NCI-H1930 (cell line): ENCODE results near the gene RRP1.
"Not testable (repeated sequence)": the region's sequence is repeated elsewhere in the genome, so short reads cannot be mapped to it uniquely, and the experiment has no call there.

ENCODE experiments used
- DNase-seq, 2 experiments: peaks; one replicate each; lab custom pipeline; 2025; lab: John Stamatoyannopoulos, UW

The RRP1 gene

GRCh38 chr21:43840259-43840658, 50.9 kb downstream of the RRP1 start:
- DNase-seq = no peak

GRCh38 chr21:43842742-43843141, 53.4 kb downstream of the RRP1 start:
- no peak for DNase-seq

DNA sequence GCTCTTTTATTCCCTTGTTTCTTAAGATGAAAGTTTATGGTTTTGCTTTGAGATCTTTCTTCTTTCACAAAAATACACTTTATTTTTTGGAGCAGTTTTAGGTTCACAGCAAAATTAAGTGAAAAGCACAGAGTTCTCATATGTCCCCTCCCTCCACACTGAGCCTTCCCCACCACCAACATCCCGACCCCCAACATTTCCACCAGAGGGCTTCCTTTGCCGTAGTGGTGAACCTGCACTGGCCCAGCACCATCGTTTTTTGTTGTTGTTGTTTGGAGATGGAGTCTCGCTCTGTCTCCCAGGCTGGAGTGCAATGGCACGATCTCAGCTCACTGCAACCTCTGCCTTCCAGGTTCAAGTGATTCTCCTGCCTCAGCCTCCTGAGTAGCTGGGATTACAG, 55.5 kb downstream of the RRP1 start:
- DNase-seq = not testable (repeated sequence)

GRCh38 chr21:43845386-43845785, 56.0 kb downstream of the RRP1 start:
- DNase-seq = no peak

DNA sequence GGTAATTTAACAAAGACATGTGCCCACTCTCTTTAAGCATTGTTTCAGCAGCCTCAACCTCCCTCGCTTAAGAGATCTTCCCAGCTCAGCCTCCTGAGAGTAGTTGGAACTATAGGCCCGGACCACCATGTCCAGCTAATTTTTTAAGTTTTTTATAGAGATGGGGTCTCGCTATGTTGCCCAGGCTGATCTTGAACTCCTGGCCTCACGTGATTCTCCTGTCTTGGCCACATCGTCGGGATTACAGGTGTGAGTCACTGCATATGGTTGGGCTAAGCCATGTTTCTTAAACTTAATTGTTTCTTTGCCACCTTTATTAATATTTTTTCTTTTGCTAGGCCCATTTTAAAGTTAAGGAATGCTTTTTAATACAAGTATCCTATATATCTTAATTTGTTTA, 57.1 kb downstream of the RRP1 start:
- no peak for DNase-seq

DNA sequence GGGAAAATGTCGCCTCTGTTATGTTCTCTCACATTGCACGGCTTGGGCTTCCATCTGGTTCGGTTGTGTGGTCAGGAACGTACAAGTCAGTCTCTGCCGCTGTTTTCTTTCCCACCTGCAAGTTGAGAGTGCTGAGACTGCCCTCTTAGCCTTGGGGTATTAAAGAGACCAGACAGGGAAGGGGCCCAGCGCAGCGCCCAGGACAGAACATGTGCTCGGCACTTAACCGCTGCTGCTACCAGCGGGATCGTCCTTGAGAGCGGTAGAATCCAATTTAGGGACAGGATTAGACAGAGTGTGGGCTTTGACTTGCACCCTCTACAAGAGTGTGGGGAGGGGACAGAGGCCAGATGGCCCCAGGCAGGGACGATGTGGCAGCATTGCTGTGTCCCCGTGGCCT, 57.9 kb downstream of the RRP1 start:
- DNase-seq = no peak

DNA sequence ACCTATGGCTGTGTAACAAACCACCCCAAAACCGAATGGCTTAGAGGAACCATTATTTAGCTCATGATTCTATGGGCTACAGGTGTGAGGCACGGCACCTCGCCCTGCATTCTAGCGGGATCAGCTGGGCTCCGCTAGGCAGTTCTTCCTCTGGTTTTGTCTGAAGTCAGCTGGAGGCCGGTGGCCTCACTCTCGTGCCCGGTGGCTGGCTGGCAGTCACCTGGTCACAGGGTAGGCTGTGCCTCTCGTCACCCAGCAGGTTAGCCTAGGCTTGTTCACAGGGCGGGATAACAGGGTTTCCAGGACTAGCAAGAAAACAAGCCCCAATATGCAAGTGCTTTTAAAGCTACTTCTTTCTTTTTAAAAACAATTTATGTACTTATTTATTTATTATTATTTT, 59.4 kb downstream of the RRP1 start:
- DNase-seq = no peak

DNA sequence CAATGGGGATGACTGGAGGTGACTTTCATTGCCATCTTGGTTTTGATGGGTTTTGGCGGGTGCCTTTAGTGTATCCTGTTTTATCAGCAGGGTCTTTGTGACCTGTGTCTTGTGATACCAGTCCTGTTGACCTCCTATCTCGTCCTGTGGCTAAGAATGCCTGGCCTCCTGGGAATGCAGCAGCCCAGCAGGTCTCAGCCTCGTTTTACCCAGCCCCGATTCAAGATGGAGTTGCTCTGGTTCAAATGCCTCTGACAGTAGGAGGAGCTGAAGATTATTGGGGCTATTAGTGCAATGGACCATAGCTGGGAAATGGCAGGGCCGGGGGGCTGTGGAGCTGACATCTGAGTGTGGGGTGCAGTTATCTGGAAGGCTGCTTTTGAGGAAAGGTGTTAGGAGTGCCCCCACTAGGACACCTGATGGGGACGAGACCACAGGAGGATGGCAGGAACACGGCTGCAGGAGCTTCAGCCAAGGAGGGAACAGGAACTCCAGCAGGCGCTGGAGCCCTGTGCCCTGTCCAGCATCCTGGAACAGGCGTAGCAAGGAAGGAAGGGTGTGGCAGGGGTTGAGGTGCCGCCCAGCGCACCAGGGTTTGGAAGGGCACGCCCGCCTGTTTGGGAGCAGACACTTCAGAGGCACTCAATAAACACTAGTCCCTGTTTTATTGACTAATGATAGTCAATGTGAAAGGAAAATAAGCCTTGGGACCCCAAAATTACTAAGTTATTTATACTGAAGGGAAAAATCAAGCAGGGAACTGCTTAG, 60.3 kb downstream of the RRP1 start:
- no peak for DNase-seq

- no peak for DNase-seq
These were observed 61.4 kb downstream of the RRP1 start for GRCh38 chr21:43850728-43851295.

DNA sequence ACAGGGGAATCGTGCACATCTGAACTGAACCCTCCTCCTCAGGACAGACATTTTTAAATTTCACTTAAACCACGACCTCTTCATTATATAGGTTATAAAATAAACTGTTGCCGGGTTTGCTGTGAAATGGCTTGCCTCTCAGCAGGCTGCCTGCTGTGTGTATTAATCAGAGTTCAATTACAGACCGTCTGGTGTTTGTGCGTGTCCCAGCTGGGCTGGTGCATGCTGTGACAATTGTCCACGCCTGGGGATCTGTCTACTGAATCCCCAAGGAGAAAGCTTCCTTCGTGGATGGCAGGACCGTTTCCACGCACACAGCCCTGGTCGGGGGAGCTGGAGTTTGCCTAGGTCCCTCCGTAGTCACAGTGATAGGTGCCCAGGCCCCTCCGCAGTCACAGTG, 62.2 kb downstream of the RRP1 start:
- no peak for DNase-seq

- DNase-seq = no peak
These were observed 64.7 kb downstream of the RRP1 start for GRCh38 chr21:43853851-43854772.
